ENCODE results near the gene ZNF865.

The ZNF865 gene

DNA sequence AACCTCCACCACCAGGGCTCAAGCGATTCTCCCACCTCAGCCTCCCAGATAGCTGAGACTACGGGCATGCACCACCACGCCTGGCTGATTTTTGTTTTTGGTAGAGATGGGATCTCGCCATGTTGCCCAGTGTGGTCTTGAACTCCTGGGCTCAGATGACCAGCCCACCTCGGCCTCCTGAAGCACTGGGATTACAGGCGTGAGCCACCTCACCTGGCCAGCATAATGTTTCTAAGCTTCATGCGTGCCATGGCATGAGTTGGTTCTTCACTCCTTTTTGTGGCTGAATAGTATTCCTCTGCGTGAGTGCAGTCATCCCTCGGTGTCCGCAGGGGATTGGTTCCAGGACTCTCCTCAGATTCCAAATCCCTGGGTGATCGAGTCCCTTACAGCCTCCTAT is 20.6 kb upstream of the ZNF865 start:
- in situ Hi-C loops (cut with HindIII; ENCODE audit: low pct_ligation_motif_present, low pct_unique_long_range_greater_than_20kb, low sequenced_read_pairs), result no loop called here
- DNase-seq, result no peak

DNA sequence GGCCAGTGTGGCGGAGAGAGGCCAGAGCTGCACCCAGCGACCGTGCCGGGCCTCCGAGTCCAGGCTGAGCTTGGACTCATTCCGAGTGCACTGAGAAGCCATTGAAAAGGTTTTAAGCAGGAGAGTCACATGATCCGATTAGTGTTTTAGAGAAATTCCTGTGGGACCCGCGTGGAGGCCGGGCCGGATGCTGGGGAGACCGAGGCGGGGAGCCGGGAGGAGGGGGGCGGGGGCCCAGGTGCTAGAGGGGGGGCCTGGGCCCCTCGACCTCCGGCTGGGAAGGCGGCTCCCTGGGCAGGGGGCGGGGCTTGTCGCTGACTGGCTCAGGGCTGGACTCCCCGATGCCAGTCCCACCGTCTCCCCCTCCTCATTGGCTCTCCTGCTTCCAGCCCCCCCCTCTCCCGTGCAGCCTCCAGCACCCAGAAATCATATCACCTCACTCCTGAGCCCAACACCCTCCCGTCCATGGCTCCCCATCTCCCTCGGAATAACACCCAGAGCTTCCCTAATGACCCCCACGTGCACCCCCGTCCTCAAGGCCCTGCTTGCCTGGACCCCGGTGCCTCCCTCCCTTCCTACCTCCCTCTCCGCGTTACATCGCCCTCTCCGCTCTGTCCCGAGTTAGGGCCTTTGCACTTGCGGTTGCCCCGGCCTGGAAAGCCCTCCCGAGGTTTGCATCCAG is 19.6 kb upstream of the ZNF865 start:
- in situ Hi-C loops (cut with HindIII; ENCODE audit: low pct_ligation_motif_present, low pct_unique_long_range_greater_than_20kb, low sequenced_read_pairs), result no loop called here
- DNase-seq, result peak; percentile 80

DNA sequence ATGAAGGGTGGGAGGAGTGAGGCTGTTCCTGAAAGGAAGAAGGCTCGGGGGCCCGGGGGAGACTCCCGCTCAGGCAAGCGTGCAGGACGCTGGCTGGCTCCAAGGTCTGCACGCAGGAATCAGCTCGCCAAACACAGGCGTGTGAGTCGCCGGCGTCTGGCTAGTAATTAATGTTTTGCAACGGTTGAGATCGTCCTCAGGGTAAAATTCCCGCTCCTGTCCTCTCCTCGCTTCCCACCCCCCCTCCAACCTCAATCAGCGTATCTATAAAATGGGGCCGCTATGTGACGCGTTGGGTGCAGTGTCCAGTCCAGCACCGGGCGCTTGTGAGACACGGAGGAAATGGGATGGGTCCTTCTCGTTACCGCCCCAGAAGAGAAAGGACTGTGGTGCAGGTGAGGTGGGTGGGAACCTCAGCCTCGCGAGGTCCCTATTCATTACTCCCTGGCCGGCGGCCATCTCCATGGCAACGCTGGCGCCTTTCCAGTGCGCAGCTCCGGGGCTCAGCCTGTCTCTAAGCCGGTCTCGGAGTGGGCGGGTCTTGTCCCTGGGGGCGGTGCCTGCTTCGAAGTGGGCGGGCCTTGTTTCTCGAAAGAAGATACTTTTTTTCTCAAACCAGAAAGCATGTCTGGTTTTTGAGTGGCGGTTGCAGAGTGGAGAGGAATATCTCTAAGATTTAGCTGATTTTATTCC is 18.3 kb upstream of the ZNF865 start:
- in situ Hi-C loops (cut with HindIII; ENCODE audit: low pct_ligation_motif_present, low pct_unique_long_range_greater_than_20kb, low sequenced_read_pairs), result no loop called here
- peak; percentile 94 for DNase-seq

DNA sequence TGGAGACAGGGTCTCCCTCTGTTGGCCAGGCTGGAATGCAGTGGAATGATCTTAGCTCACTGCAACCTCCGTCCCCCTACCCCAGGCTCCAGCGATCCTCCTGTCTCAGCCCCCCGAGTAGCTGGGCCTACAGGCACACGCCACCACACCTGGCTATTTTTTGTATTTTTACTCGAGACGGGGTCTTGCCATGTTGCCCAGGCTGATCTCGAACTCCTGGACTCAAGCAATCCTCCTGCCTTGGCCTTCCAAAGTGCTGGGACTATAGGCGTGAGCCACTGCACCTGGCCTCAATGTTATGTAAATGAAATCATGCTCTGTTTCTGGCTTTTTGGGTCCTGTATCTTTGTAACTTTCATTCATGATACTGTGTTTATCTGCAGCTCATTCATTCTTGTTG is 16.7 kb upstream of the ZNF865 start:
- DNase-seq, result no peak
- in situ Hi-C loops (cut with HindIII; ENCODE audit: low pct_ligation_motif_present, low pct_unique_long_range_greater_than_20kb, low sequenced_read_pairs), result no loop called here

DNA sequence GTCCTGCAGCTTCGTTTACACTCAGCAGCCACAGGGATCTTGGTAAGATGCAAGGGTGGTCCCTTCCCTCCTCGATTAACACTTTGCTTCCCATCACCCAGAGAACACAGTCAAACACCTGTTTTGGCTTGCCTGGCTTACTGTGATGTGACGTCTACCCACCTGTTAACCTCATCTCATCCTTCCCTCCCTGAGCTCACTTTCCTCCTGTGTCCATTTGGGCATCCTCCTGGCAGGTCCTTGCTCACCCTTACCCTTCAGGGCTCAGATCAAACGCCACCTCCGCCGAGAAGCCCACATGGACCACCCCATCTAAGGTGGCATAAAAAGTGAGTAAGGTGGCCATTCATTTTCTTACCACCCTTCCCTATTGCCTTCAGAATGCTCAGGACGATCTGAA is 15.3 kb upstream of the ZNF865 start:
- in situ Hi-C loops (cut with HindIII; ENCODE audit: low pct_ligation_motif_present, low pct_unique_long_range_greater_than_20kb, low sequenced_read_pairs), result no loop called here
- DNase-seq, result no peak

DNA sequence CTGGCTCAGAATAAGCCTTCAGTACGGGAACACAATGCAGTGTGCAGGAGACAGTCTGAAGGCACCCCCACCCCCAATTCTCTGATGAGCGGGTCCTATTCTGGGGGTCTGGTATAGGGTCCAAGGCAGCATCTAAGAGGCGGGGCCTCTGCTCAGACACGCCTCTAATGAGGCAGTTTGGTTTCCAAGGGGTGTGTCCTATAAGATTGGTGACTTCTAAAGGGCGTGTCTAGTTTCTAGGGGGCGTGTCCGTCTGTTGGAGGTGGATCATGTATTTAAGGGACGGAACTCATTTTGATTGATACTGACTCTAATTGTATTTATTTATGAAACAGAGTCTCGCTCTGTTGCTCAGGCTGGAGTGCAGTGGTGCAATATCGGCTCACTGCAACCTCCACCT is 14.8 kb upstream of the ZNF865 start:
- no peak for DNase-seq
- in situ Hi-C loops (cut with HindIII; ENCODE audit: low pct_ligation_motif_present, low pct_unique_long_range_greater_than_20kb, low sequenced_read_pairs), result no loop called here

DNA sequence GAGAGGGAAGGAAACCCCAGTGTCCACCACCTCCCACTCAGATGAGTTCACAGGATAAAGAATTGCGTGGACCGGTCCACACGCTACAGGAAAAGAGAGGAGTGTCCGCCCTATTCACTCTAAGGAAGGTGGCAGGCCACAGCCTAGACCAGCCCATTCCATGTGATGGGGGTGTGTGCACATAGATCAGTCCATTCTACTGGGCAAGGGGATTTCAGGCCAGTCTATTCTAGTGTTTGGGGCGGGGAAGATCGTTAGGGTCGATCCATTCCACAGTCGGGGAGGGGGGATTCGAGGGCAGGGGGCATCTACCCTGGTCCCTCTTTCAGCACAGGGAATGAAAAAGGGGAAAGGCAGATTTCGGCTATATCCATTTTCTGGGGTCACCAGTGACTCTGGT is 13.9 kb upstream of the ZNF865 start:
- DNase-seq, result no peak
- in situ Hi-C loops (cut with HindIII; ENCODE audit: low pct_ligation_motif_present, low pct_unique_long_range_greater_than_20kb, low sequenced_read_pairs), result no loop called here

DNA sequence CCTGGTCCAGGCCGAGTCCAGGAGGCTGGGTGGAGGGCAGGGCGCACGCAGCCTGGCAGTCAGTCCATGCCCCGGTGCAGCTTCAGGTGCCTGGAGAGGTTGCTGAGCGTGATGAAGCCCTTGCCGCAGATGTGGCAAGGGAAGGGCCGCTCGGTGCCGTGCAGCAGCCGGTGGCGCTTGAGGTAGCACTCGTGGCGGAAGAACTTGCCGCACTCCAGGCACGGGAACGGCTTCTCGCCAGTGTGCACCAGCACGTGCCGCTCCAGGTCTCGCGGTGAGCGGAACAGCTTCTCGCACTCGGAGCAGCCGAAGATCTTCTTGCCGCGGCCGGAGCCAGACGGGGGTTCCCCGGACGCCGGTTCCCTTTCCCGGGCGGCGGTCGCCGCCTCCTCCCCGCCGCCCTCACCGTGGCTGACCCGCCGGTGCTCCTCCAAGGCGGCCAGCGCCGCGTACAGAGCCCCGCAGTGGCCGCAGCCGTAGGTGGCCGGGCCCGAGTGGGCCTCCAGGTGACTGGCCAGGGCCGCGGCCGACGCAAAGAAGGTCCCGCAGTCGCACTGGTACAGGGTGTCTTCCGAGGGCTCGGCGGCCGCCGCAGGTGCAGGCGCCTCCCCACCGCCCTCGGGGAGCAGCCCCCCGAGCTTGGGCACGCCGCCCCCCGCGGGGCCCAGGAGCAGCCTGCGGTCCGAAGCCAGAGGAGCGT is 12.9 kb upstream of the ZNF865 start:
- no peak for DNase-seq
- in situ Hi-C loops (cut with HindIII; ENCODE audit: low pct_ligation_motif_present, low pct_unique_long_range_greater_than_20kb, low sequenced_read_pairs), result no loop called here

DNA sequence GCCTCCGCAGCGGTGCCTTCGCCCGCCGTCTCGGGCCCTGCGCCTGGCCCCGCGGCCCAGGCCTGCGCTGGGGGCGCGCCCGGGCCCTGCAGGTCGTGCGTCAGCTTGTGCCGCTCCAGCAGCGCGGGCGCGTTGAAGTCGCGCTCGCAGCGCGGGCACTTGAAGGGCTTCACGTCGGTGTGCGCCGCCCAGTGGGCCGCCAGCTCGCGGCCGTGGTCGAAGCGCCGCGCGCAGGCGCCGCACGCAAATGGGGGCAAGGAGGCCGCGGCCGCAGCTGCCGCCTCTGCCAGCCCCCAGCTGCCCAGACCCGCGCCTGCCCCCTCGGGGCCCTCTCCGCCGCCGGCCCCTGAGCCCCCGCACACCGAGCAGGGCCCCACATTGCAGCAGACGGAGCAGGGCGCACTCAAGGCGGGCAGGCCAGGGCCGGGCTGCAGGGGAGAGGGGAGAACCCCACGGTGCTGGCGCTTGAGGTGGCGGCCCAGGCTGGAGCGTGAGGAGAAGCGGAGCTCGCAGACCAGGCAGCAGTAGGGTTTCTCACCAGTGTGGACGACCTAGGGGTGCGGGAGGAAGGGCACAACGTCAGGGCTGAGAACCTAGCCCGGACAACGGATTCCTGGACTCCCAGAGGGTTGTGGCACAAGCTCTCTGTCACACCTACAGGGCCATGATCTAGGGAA is 12.2 kb upstream of the ZNF865 start:
- in situ Hi-C loops (cut with HindIII; ENCODE audit: low pct_ligation_motif_present, low pct_unique_long_range_greater_than_20kb, low sequenced_read_pairs), result no loop called here
- DNase-seq, result no peak

DNA sequence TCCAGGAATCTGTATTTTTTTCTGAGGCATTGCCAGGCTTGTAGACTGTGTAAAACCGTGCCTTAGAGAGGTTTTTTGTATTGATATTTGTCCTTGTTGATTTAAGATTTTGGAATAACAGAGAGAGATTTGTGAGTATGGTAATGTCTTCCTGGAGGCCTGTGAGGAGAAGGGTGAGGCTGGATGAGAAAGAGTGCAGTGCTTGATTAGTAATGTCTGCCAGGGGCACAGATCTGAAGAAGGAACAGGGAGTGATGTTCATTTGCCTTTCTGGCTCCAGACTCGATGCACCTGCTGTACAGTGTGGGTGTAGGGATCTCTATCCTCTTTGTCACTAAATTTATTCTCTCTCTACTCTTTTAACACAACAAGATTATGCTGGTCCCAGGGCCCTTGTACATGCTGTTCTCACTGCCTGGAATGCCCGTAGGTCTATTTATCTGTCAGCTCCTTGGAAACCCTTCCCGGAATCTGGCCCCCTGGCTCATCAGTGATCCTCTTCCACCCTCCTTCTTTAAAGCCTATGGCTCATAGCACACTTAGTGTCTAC is 10.4 kb upstream of the ZNF865 start:
- in situ Hi-C loops (cut with HindIII; ENCODE audit: low pct_ligation_motif_present, low pct_unique_long_range_greater_than_20kb, low sequenced_read_pairs), result no loop called here
- no peak for DNase-seq

DNA sequence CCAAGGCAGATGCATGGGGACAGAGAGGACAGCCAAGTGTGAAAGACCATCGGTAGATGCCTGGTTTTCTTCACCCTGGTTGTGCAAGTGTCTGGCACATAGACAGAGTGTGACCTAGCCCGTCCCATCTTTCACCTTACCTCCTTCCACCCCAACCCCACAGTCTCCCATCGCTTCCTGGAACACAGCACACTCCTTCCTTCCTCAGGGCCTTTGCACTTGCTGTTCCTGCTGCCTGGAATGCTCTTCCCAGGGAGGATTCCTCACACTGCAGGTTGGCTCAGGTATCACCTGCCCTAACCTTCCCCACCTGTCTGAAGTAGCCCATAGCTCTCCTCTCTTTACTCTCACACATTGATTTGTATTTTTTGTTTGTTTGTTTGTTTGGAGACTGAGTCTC is 9.1 kb upstream of the ZNF865 start:
- in situ Hi-C loops (cut with HindIII; ENCODE audit: low pct_ligation_motif_present, low pct_unique_long_range_greater_than_20kb, low sequenced_read_pairs), result no loop called here
- DNase-seq, result no peak

DNA sequence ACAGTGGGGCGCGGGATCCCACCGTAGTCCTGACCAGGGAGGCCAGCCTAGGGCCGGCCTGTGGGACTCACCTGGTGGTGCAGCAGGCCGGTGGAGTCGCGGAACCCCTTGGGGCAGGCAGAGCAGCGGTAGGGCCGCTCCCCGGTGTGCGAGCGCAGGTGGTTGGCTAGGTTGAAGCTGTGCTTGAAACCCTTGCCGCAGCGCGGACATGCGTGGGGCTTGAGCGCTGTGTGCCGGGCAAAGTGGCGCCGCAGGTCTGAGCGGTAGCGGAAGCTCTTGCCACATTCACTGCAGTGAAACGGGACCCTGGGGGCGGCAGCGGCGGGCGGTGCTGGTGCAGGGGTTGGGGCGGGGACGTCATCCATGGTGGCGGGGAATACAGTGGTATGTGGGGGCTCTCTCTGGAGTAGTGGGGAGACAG is 7.9 kb upstream of the ZNF865 start:
- in situ Hi-C loops (cut with HindIII; ENCODE audit: low pct_ligation_motif_present, low pct_unique_long_range_greater_than_20kb, low sequenced_read_pairs), result no loop called here
- no peak for DNase-seq

DNA sequence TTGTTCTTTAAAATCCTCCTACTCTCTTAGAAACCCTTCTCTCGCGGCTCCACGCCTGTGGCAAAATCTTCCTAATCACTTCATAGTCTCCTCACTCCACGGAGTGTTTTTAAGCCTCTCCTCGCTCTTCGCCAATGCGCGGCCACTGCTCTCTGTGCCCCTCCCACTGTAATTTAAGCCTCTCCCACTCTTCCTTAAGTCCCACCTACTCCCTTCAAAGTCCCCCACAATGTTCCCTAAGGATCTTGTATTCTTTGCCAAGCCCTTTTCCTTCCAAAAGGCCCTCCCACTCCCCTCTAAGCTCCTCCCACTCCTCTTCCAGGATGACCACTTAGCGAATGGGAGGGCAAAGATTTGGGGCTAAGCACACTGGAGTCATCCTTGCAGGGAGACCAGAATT is 7.4 kb upstream of the ZNF865 start:
- no peak for DNase-seq
- in situ Hi-C loops (cut with HindIII; ENCODE audit: low pct_ligation_motif_present, low pct_unique_long_range_greater_than_20kb, low sequenced_read_pairs), result no loop called here

DNA sequence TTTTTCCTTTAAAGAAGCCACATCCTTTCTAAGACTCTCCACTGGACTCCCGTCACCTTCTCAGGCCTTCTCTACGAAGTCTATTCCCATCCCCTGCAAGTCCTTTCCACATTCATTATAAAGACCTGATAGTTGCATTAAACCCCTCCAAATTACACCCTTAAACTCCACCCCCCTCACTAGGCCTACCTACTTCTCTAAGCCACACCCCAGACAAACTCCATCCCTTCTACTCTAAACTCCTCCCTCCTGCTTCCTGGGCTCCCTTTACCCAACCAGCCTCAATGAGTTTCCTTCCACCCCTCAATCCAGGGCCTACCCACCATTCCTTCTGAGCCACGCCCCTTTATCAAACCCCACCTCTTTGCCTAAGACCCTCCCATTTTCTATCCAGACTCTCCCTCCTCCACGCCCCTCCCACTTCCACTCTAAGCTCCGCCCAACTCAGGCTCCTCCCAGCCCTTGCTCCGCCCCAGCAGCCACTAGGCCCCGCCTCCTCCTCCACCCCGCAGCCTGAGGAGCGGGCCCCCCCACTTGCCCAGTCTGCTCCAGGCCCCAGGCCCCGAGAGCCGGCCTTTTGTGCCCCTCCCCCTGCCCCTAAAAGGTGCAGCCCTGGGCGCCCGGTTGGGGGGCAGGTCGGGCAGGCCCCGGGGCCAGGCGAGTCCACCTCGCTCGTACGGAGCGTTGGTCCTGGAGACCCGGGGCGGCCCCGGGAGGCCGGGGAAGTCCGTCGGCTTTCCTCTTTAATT is 6.6 kb upstream of the ZNF865 start:
- peak; percentile 93 for DNase-seq
- in situ Hi-C loops (cut with HindIII; ENCODE audit: low pct_ligation_motif_present, low pct_unique_long_range_greater_than_20kb, low sequenced_read_pairs), result no loop called here

DNA sequence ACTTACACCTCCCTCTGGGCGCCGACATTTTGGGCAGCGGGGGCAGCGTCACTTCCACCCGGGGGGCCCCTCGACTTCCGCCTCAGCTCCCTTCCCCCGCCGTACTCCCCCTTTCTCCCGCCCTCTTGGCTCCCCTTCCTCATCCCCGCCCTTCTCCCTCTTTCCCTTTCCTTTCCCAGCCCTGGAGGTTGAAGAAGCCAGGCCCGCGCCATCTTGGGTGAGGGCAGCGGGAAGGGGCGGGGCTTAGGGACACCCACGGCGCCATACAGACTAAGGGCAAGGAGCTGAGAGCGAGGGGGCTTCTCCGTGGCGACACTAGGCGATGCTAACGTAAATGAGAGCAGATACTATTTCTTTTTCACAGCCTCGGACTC is 6.0 kb upstream of the ZNF865 start, which contains the start of gene FIZ1:
TSS of gene FIZ1 (minus strand) at position 50 of the 374 bp plus-strand sequence. CDS start 1,652 bp downstream, outside the sequence.
- DNase-seq, result peak; percentile 96
- in situ Hi-C loops (cut with HindIII; ENCODE audit: low pct_ligation_motif_present, low pct_unique_long_range_greater_than_20kb, low sequenced_read_pairs), result no loop called here

DNA sequence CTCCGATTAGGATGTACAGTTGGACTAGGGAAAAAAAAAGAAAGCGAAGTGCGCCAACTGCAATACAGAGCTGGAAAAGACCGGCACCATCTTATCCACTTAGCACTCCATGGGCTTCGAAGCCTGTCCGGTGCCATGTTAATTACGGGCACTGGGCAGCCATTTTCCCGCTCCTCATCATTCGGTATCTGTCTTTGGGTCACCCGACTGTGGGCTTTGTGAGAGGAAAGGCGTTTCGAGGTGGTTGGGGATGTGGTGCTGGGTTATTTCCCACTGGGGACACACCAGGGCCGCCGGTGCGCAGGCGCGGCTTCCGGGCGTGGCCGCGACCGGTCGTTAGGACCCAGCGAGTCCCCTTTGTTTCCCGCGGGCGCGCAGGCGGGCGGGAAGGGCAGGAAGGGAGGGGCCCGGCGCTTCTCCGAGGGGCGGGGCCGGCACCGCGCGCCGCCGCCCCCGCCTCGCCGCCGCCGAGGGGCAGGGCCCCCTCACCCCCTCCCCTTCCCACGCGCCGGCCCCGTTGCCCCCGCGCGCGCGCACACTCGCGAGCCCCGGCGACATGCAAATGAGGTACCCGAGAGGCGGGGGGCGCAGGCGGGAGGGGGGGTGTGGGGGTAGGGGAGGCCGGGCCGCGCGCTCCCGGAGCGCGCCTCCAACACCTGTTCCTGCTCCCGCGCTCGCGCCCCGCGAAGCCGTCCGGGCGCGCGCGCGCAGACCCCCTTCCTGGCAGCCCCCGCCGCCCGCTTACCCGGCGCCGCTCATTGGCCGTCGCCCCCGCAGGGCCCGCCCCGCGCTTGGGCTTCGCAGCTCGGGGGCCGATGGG is 5.4 kb upstream of the ZNF865 start, which contains the start of gene ZNF524:
TSS of gene ZNF524 (plus strand) at position 447 of the 820 bp plus-strand sequence. CDS start 1,825 bp downstream, outside the sequence.
- in situ Hi-C loops (cut with HindIII; ENCODE audit: low pct_ligation_motif_present, low pct_unique_long_range_greater_than_20kb, low sequenced_read_pairs), result no loop called here
- peak; percentile 80 for DNase-seq

DNA sequence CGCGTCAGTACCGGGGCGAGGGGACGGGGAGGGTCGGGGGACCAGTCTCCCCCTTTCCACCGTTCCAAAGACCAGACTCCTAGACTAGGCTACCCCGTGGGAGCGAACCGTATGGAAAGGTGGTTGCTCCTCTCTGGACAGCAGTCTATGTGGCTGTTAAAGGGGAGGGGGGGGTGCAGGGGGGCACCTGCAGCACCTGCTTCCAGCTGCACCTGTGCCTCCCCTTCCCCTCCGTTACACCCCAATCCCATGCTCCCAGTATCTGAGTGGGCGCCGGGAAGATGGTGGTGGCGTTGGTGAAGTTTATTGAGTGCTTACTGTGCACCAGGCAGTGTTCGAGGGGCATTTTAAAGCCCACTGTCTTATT is 4.8 kb upstream of the ZNF865 start:
- in situ Hi-C loops (cut with HindIII; ENCODE audit: low pct_ligation_motif_present, low pct_unique_long_range_greater_than_20kb, low sequenced_read_pairs), result no loop called here
- no peak for DNase-seq

Data from ACHN (cell line).